H9 (cell line): Measurements from ENCODE around the gene STK11IP. TPM values are rescaled to one million over a fixed set of nuclear protein-coding genes. Genes with fewer than 3 reads are reported as not detected.

Experiments used
- DNase-seq: peaks from one replicate; pipeline ENCODE4 v3.0.0-alpha.2; 2017
- H2AFZ ChIP-seq: one replicate; pipeline ENCODE4 v1.6.1; 2013; ENCODE audit warnings: mild to moderate bottlenecking, low read length, control low read depth, moderate library complexity
- H2AK5ac ChIP-seq: 2 replicates; pipeline ENCODE4 v1.6.1; 2013; ENCODE audit warnings: low read length, control low read depth, mixed read lengths; ENCODE audit not compliant: insufficient read length
- H2BK120ac ChIP-seq: one replicate; pipeline ENCODE4 v1.6.1; 2013; ENCODE audit warnings: low read depth, mild to moderate bottlenecking, low read length, control low read depth, inconsistent platforms; ENCODE audit not compliant: poor library complexity, severe bottlenecking
- H2BK12ac ChIP-seq: 2 replicates; pipeline ENCODE4 v1.6.1; 2013; ENCODE audit warnings: low read length, control low read depth, mixed read lengths, low read depth; ENCODE audit not compliant: insufficient read length
- H2BK15ac ChIP-seq: 2 replicates; pipeline ENCODE4 v1.6.1; 2013; ENCODE audit warnings: low read depth, low read length, control low read depth
- H2BK20ac ChIP-seq: one replicate; pipeline ENCODE4 v1.6.1; 2013; ENCODE audit warnings: low read depth, mild to moderate bottlenecking, low read length, control low read depth, inconsistent platforms; ENCODE audit not compliant: poor library complexity, severe bottlenecking
- H2BK5ac ChIP-seq: 2 replicates; pipeline ENCODE4 v1.6.1; 2013; ENCODE audit warnings: low read length, control low read depth, mixed read lengths; ENCODE audit not compliant: insufficient read length
- H3K14ac ChIP-seq: 2 replicates; pipeline ENCODE4 v1.6.1; 2013; ENCODE audit warnings: low read length, control low read depth; ENCODE audit not compliant: insufficient read depth
- H3K18ac ChIP-seq: 2 replicates; pipeline ENCODE4 v1.6.1; 2013; ENCODE audit warnings: low read depth, mild to moderate bottlenecking, mixed read lengths, low read length, control low read depth; ENCODE audit not compliant: insufficient read length
- H3K23ac ChIP-seq: 2 replicates; pipeline ENCODE4 v1.6.1; 2013; ENCODE audit warnings: low read length, control low read depth, mixed read lengths, low read depth; ENCODE audit not compliant: insufficient read length
- H3K23me2 ChIP-seq: 2 replicates; pipeline ENCODE4 v1.6.1; 2013; ENCODE audit warnings: low read depth, mild to moderate bottlenecking, mixed read lengths, low read length, control low read depth; ENCODE audit not compliant: insufficient read length, poor library complexity, severe bottlenecking
- H3K27ac ChIP-seq: 2 replicates; pipeline ENCODE4 v1.5.1; 2013; ENCODE audit warnings: low read length, control low read depth, mixed read lengths, low read depth; ENCODE audit not compliant: insufficient read length
- H3K27me3 ChIP-seq: 2 replicates; pipeline ENCODE4 v1.6.1; 2013; ENCODE audit warnings: low read length, control low read depth, inconsistent platforms; ENCODE audit not compliant: insufficient read depth
- H3K4ac ChIP-seq: 2 replicates; pipeline ENCODE4 v1.6.1; 2013; ENCODE audit warnings: low read depth, mild to moderate bottlenecking, control low read depth, inconsistent platforms, low read length, moderate library complexity
- H3K4me1 ChIP-seq: 2 replicates; pipeline ENCODE4 v1.6.1; 2013; ENCODE audit warnings: low read length, control low read depth, inconsistent platforms; ENCODE audit not compliant: insufficient read depth
- H3K4me2 ChIP-seq: 2 replicates; pipeline ENCODE4 v1.6.1; 2013; ENCODE audit warnings: low read length, control low read depth, mixed read lengths; ENCODE audit not compliant: insufficient read length, insufficient read depth
- H3K56ac ChIP-seq: 2 replicates; pipeline ENCODE4 v1.6.1; 2013; ENCODE audit warnings: low read depth, mild to moderate bottlenecking, mixed read lengths, low read length, control low read depth; ENCODE audit not compliant: insufficient read length
- H3K79me1 ChIP-seq: 2 replicates; pipeline ENCODE4 v1.6.1; 2013; ENCODE audit warnings: low read depth, mild to moderate bottlenecking, moderate library complexity, low read length, control low read depth, inconsistent platforms; ENCODE audit not compliant: insufficient read depth, poor library complexity, severe bottlenecking
- H3K79me2 ChIP-seq: 2 replicates; pipeline ENCODE4 v1.6.1; 2013; ENCODE audit warnings: low read length, control low read depth, inconsistent platforms; ENCODE audit not compliant: insufficient read depth
- H3K9ac ChIP-seq: 2 replicates; pipeline ENCODE4 v1.6.1; 2013; ENCODE audit warnings: low read length, control low read depth, mixed read lengths; ENCODE audit not compliant: insufficient read length; ENCODE audit errors: extremely low read depth
- H3K9me3 ChIP-seq: one replicate; pipeline ENCODE4 v1.6.1; 2013; ENCODE audit warnings: low read depth, low read length, inconsistent platforms; ENCODE audit not compliant: control insufficient read depth
- H3T11ph ChIP-seq: one replicate; pipeline ENCODE4 v1.6.1; 2013; ENCODE audit warnings: mild to moderate bottlenecking, low read length, control low read depth, inconsistent platforms
- H4K20me1 ChIP-seq: one replicate; pipeline ENCODE4 v1.6.1; 2013; ENCODE audit not compliant: control insufficient read depth, insufficient read length, insufficient read depth
- H4K5ac ChIP-seq: 2 replicates; pipeline ENCODE4 v1.6.1; 2013; ENCODE audit warnings: low read depth, mild to moderate bottlenecking, mixed read lengths, low read length, control low read depth; ENCODE audit not compliant: insufficient read length
- H4K8ac ChIP-seq: replicated peaks from 2 replicates; pipeline ENCODE4 v1.6.1; 2013; ENCODE audit warnings: low read length, control low read depth, mixed read lengths, low read depth; ENCODE audit not compliant: insufficient read length
- H4K91ac ChIP-seq: 2 replicates; pipeline ENCODE4 v1.6.1; 2013; ENCODE audit warnings: low read depth, mild to moderate bottlenecking, moderate library complexity, mixed read lengths, low read length, control low read depth; ENCODE audit not compliant: insufficient read length
- H3K27ac Mint-ChIP-seq, 3 experiments: 2 replicates in 2 of 3; 3 replicates in 1 of 3; pipeline ENCODE4 v1.8.0; 2020 to 2021; ENCODE audit warnings: mixed read lengths in 3 of 3, mild to moderate bottlenecking in 1 of 3, moderate library complexity in 1 of 3
- H3K27me3 Mint-ChIP-seq: 2 replicates; pipeline ENCODE4 v1.8.0; 2021; ENCODE audit warnings: low read depth, mild to moderate bottlenecking, moderate library complexity, mixed read lengths
- H3K36me3 Mint-ChIP-seq, 3 experiments: 2 replicates in 2 of 3; 3 replicates in 1 of 3; pipeline ENCODE4 v1.8.0; 2020 to 2021; ENCODE audit warnings: low read depth in 3 of 3, mixed read lengths in 3 of 3; ENCODE audit not compliant: insufficient read depth in 1 of 3
- H3K4me1 Mint-ChIP-seq, 2 experiments: 2 replicates each; pipeline ENCODE4 v1.8.0; 2020; ENCODE audit warnings: mixed read lengths in 2 of 2
- H3K4me3 Mint-ChIP-seq, 2 experiments: 2 replicates in 1 of 2; 3 replicates in 1 of 2; pipeline ENCODE4 v1.8.0; 2020 to 2021; ENCODE audit warnings: mild to moderate bottlenecking in 2 of 2, mixed read lengths in 2 of 2, moderate library complexity in 1 of 2
- H3K9me3 Mint-ChIP-seq, 2 experiments: 2 replicates in 1 of 2; 3 replicates in 1 of 2; pipeline ENCODE4 v1.8.0; 2020; ENCODE audit warnings: mild to moderate bottlenecking in 2 of 2, mixed read lengths in 2 of 2, moderate library complexity in 1 of 2
- WGBS: extraction: QIAGEN DNeasy Blood & Tissue Kit; methylation state at CpG from one replicate; pipeline ENCODE4 v1.1.7; 2013; ENCODE audit warnings: missing lambda C conversion rate, low lambda C conversion rate, mixed read lengths; ENCODE audit not compliant: insufficient read length; ENCODE audit errors: extremely low coverage; 5-methylcytosine and 5-hydroxymethylcytosine counted together
- total RNA-seq: library from RNA; stranded (reverse); gene quantifications from 2 replicates; pipeline ENCODE4 v1.2.1, GENCODE V29; 2021
- TF ChIP-seq, protein P1 (sequence below): fragments of 200-600 bp; sonication (generic); conservative IDR thresholded peaks from 3 replicates; pipeline ENCODE4 v1.8.0; 2021; ENCODE audit warnings: antibody characterized with exemption, mild to moderate bottlenecking

STK11IP gene
- total RNA-seq, 1 experiment from 2014 or later, result 31.1 TPM

- Histone ChIP-seq H2AFZ (no peak overlapping the region), H3T11ph (no peak overlapping the region), H4K8ac (no peak overlapping the region), H3K9ac (no peak overlapping the region), H3K14ac (no peak overlapping the region), H2BK20ac (no peak overlapping the region), H2AK5ac (no peak overlapping the region), H2BK5ac (no peak overlapping the region), H2BK15ac (no peak overlapping the region), H2BK12ac (no peak overlapping the region), H3K4ac (no peak overlapping the region), H3K79me2 (no peaks in the 10 kb centered on the region), H3K9me3 (no peaks in the 10 kb centered on the region), H3K4me2 (no peak overlapping the region), H4K91ac (no peak overlapping the region), H3K79me1 (no peaks in the 10 kb centered on the region), H2BK120ac (no peak overlapping the region), H3K18ac (no peak overlapping the region), H3K27me3 (no peaks in the 10 kb centered on the region), H4K5ac (no peak overlapping the region), H4K20me1 (no peaks in the 10 kb centered on the region), H3K23me2 (no peaks in the 10 kb centered on the region), H3K23ac (no peak overlapping the region), H3K27ac (no peak overlapping the region), H3K4me1 (no peaks in the 10 kb centered on the region), H3K56ac (no peak overlapping the region)
- 100% methylated on average over 2 of the region's 13 CpGs for WGBS
- TF ChIP-seq, protein P1, sequence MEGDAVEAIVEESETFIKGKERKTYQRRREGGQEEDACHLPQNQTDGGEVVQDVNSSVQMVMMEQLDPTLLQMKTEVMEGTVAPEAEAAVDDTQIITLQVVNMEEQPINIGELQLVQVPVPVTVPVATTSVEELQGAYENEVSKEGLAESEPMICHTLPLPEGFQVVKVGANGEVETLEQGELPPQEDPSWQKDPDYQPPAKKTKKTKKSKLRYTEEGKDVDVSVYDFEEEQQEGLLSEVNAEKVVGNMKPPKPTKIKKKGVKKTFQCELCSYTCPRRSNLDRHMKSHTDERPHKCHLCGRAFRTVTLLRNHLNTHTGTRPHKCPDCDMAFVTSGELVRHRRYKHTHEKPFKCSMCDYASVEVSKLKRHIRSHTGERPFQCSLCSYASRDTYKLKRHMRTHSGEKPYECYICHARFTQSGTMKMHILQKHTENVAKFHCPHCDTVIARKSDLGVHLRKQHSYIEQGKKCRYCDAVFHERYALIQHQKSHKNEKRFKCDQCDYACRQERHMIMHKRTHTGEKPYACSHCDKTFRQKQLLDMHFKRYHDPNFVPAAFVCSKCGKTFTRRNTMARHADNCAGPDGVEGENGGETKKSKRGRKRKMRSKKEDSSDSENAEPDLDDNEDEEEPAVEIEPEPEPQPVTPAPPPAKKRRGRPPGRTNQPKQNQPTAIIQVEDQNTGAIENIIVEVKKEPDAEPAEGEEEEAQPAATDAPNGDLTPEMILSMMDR, result no peak
- Mint-ChIP-seq H3K36me3 (peaks cover 0 to 24% (median 10%) of the 10 kb centered on the region in 3 experiments; a peak in 5 of 7 replicates), H3K4me3 (no peak overlapping the region), H3K9me3 (no peaks in the 10 kb centered on the region; a peak in 1 of 5 replicates), H3K4me1 (peaks cover 0 to 5% of the 10 kb centered on the region in 2 experiments; a peak in 2 of 4 replicates), H3K27me3 (no peaks in the 10 kb centered on the region; the same call in 1 of the 2 replicates), H3K27ac (peak overlapping the region in 1 of 3 experiments; percentile 1; a peak in 1 of 7 replicates)
- peak; percentile 19 for DNase-seq
These were observed 39.5 kb downstream of the STK11IP start for GRCh38 chr2:219636941-219637841.
